ENCODE data around the gene ZNF85. TPM values are rescaled to one million over a fixed set of nuclear protein-coding genes. Genes with fewer than 3 reads are reported as not detected.
"Not testable (repeated sequence)": the region's sequence is repeated elsewhere in the genome, so short reads cannot be mapped to it uniquely, and the experiment has no call there.

ZNF85 gene
- total RNA-seq, 1 donor from 2014 or later, result 32.2 TPM

DNA sequence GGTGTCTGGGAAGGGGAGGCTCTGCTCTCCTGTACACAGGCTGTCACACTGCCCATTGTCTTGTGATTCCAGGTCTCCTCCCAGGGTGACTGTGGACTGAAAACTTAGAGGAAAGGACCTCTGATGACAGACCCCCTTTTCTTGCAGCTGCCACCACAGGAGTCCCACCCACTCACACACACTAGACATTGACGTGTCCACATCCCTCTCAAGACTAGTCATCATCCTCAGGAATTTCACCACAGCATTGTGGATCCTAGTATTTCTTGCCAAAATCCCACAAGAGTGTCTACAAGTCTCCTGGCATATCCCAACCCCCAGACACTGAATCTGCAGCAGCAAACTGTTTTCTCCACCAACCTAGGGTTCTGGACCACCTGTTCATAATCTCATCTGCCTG lies 5.3 kb downstream of the ZNF85 start:
- TF ChIP-seq, protein P1, sequence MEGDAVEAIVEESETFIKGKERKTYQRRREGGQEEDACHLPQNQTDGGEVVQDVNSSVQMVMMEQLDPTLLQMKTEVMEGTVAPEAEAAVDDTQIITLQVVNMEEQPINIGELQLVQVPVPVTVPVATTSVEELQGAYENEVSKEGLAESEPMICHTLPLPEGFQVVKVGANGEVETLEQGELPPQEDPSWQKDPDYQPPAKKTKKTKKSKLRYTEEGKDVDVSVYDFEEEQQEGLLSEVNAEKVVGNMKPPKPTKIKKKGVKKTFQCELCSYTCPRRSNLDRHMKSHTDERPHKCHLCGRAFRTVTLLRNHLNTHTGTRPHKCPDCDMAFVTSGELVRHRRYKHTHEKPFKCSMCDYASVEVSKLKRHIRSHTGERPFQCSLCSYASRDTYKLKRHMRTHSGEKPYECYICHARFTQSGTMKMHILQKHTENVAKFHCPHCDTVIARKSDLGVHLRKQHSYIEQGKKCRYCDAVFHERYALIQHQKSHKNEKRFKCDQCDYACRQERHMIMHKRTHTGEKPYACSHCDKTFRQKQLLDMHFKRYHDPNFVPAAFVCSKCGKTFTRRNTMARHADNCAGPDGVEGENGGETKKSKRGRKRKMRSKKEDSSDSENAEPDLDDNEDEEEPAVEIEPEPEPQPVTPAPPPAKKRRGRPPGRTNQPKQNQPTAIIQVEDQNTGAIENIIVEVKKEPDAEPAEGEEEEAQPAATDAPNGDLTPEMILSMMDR (IDR thresholded peaks at IDR 0.05; ENCODE audit: partially characterized antibody, unreplicated experiment), result no peak
- Mint-ChIP-seq H3K9me3 (ENCODE audit: unreplicated experiment) (peaks cover 6% of the 10 kb centered on the region), H3K27me3 (ENCODE audit: unreplicated experiment) (peaks cover 2% of the 10 kb centered on the region), H3K36me3 (ENCODE audit: unreplicated experiment) (no peaks in the 10 kb centered on the region), H3K4me1 (ENCODE audit: low read depth, unreplicated experiment) (peaks cover 9% of the 10 kb centered on the region), H3K4me3 (ENCODE audit: unreplicated experiment) (no peak overlapping the region), H3K27ac (ENCODE audit: unreplicated experiment) (peak overlapping the region; percentile 22)
- no peak for DNase-seq

DNA sequence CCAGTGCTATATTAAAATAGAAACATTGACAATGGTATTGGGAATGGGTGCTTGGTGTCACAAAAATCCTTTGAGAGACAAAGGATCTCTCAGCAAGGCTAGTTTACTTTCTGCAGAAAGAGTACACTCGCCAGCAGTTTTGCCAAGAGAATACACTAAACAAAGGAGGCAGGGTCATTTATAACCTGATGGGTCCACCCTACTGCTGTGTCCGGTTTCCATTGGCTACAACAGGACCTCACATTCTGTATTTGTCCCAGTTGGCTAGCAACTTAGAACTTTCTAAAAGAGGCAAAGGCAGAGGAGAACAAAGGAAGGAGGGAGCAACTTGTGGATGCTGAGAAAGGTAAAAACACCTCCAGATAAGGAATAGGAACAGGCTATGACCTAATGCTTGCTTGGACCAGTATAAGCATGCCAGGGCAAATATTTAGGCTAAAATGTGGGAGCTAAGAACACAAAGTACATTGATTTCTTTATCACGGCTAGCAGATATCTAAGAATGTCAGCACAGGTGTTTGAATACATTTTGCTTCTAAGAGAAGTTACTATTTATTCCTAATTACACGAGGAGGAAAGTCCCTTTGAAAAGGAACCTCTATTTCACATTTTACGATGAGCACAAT lies 13.4 kb downstream of the ZNF85 start:
- not testable (repeated sequence) for H3K4me1 Mint-ChIP-seq (ENCODE audit: low read depth, unreplicated experiment); H3K4me3 Mint-ChIP-seq (ENCODE audit: unreplicated experiment); H3K9me3 Mint-ChIP-seq (ENCODE audit: unreplicated experiment); H3K27ac Mint-ChIP-seq (ENCODE audit: unreplicated experiment); H3K27me3 Mint-ChIP-seq (ENCODE audit: unreplicated experiment); DNase-seq; H3K36me3 Mint-ChIP-seq (ENCODE audit: unreplicated experiment)

DNA sequence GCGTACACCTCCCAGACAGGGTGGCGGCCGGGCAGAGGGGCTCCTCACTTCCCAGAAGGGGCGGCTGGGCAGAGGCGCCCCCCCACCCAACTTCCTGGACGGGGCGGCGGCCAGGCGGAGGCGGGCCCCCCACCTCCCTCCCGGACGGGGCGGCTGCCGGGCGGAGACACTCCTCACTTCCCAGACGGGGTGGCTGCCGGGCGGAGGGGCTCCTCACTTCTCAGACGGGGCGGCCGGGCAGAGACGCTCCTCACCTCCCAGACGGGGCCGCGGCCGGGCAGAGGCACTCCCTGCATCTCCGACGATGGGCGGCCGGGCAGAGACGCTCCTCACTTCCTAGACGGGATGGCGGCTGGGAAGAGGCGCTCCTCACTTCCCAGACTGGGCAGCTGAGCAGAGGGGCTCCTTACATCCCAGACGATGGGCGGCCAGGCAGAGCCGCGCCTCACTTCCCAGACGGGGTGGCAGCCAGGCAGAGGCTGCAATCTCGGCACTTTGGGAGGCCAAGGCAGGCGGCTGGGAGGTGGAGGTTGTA lies 29.6 kb downstream of the ZNF85 start:
- not testable (repeated sequence) for H3K27me3 Mint-ChIP-seq (ENCODE audit: unreplicated experiment)
- H3K36me3 Mint-ChIP-seq (ENCODE audit: unreplicated experiment), result peaks cover 27% of the 10 kb centered on the region
- peaks cover 15% of the 10 kb centered on the region for H3K9me3 Mint-ChIP-seq (ENCODE audit: unreplicated experiment)

DNA sequence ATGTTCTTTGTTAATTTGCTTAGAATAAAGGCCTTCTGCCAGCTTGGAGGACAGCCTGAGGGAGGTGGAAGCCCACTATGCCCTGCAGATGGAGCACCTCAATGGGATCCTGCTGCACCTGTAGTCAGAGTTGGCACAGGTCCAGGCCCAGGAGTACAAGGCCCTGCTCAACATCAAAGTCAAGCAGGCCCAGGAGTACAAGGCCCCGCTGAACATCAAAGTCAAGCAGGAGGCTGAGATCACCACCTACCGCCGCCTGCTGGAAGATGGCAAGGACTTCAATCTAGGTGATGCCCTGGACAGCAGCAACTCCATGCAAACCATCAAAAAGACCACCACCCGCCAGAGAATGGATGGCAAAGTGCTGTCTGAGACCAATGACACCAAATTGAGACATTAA lies 41.7 kb downstream of the ZNF85 start:
- peaks cover 16% of the 10 kb centered on the region for H3K9me3 Mint-ChIP-seq (ENCODE audit: unreplicated experiment)
- H3K27me3 Mint-ChIP-seq (ENCODE audit: unreplicated experiment), result peaks cover 2% of the 10 kb centered on the region
- TF ChIP-seq, protein P1 (IDR thresholded peaks at IDR 0.05; ENCODE audit: partially characterized antibody, unreplicated experiment), result no peak
- no peak overlapping the region for H3K4me3 Mint-ChIP-seq (ENCODE audit: unreplicated experiment)
- no peaks in the 10 kb centered on the region for H3K4me1 Mint-ChIP-seq (ENCODE audit: low read depth, unreplicated experiment)
- H3K27ac Mint-ChIP-seq (ENCODE audit: unreplicated experiment), result no peak overlapping the region
- no peak for DNase-seq
- peaks cover 7% of the 10 kb centered on the region for H3K36me3 Mint-ChIP-seq (ENCODE audit: unreplicated experiment)

More for the DNA sequence above, 29.6 kb downstream of the ZNF85 start:
- not testable (repeated sequence) for H3K27ac Mint-ChIP-seq (ENCODE audit: unreplicated experiment); H3K4me1 Mint-ChIP-seq (ENCODE audit: low read depth, unreplicated experiment); H3K4me3 Mint-ChIP-seq (ENCODE audit: unreplicated experiment); DNase-seq

DNA sequence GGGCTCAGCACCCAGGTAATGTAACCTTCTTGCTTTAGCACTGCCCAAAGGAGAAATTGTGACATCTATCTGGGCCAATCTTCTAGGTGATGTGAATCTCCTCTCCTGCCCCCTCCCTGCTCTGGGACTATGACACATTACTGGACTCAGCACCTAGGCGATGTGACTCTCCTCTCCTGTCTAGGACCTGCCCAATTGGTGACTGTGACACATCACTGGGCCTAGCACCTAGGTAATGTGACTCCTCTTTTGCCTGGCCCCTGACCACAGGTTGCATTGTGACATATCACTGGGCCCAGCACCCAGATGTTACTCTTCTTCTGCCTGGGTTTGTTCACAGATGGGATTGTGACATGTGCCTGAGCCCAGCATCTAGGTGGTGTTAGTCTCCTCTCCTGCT lies 45.0 kb downstream of the ZNF85 start:
- TF ChIP-seq, protein P1 (IDR thresholded peaks at IDR 0.05; ENCODE audit: partially characterized antibody, unreplicated experiment), result no peak
- no peak for DNase-seq
- Mint-ChIP-seq H3K4me1 (ENCODE audit: low read depth, unreplicated experiment) (no peaks in the 10 kb centered on the region), H3K9me3 (ENCODE audit: unreplicated experiment) (peaks cover 5% of the 10 kb centered on the region), H3K36me3 (ENCODE audit: unreplicated experiment) (no peaks in the 10 kb centered on the region), H3K4me3 (ENCODE audit: unreplicated experiment) (no peak overlapping the region), H3K27ac (ENCODE audit: unreplicated experiment) (no peak overlapping the region), H3K27me3 (ENCODE audit: unreplicated experiment) (peaks cover 2% of the 10 kb centered on the region)

DNA sequence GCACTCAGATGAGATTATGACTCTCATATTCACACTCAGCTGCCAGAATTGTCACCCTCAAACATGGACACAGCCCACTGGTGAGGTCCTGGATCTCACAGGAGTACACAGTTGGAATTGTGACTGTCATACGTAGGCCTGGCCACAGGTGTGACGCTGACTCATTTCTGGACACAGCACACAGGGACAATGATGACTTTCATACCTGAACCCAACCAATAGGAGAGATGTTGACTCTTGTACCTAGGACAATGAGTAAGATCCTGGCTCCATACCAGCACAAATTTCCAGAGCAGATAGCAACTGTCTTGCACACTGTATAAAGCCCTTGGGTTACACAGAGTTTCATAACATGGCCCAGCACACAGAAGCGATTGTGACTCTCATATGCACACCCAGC lies 46.4 kb downstream of the ZNF85 start:
- DNase-seq, result no peak
- H3K9me3 Mint-ChIP-seq (ENCODE audit: unreplicated experiment), result peaks cover 1% of the 10 kb centered on the region
- H3K4me3 Mint-ChIP-seq (ENCODE audit: unreplicated experiment), result no peak overlapping the region
- no peaks in the 10 kb centered on the region for H3K36me3 Mint-ChIP-seq (ENCODE audit: unreplicated experiment)
- TF ChIP-seq, protein P1 (IDR thresholded peaks at IDR 0.05; ENCODE audit: partially characterized antibody, unreplicated experiment), result no peak
- no peak overlapping the region for H3K27ac Mint-ChIP-seq (ENCODE audit: unreplicated experiment)
- no peaks in the 10 kb centered on the region for H3K4me1 Mint-ChIP-seq (ENCODE audit: low read depth, unreplicated experiment)
- peaks cover 2% of the 10 kb centered on the region for H3K27me3 Mint-ChIP-seq (ENCODE audit: unreplicated experiment)

Measured in glutamatergic neuron (in vitro differentiated cells).